AG04449 (cell line): Measurements from ENCODE around the gene RPS6KC1.
"Not testable (repeated sequence)": the region's sequence is repeated elsewhere in the genome, so short reads cannot be mapped to it uniquely, and the experiment has no call there.

Experiments
- CTCF ChIA-PET: fragments of 350-600 bp; formaldehyde crosslinking; extraction: SDS; loops from one replicate; lab custom pipeline; 2021; ENCODE audit warnings: antibody characterized with exemption; lab: Yijun Ruan, JAX
- POLR2A ChIA-PET: fragments of 400-600, 350-600 bp; formaldehyde crosslinking; extraction: SDS; loops from one replicate; lab custom pipeline; 2020; ENCODE audit warnings: antibody characterized with exemption, inconsistent platforms; lab: Yijun Ruan, JAX
- DNase-seq: peaks from one replicate; pipeline ENCODE4 v3.0.0-alpha.2; 2010; ENCODE audit warnings: low read depth, low spot score
- H3K4me3 ChIP-seq: 2 replicates; pipeline ENCODE4 v1.5.1; 2011; ENCODE audit warnings: low read depth, mild to moderate bottlenecking, control low read depth, low read length
- TF ChIP-seq, protein P1 (sequence below): IDR thresholded peaks from one replicate; pipeline ENCODE4 v1.5.1; 2011; ENCODE audit warnings: mild to moderate bottlenecking, moderate library complexity, low read length, control low read depth, inconsistent platforms; ENCODE audit not compliant: insufficient read depth; ENCODE audit errors: missing control alignments

Gene RPS6KC1

DNA sequence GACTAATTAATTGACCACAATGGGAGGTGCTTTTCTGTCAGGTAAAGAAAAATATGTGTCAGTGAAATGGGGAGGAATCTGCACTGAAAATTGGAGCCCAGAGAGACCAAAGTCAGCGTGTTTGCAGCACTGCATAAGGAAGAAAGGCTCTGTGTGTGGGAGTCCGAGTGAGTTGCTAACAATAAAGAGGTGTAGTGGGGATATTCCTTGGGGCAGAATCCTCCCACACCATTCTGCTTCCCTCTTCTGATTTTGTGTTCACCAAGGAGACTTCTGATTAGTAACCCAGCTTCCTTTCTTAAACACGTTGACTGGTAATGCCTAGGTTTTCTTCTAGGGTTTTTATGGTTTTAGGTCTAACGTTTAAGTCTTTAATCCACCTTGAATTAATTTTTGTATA lies 240.5 kb downstream of the RPS6KC1 start:
- DNase-seq = no peak
- ChIA-PET POLR2A (no interaction called here), CTCF (interaction anchor here (1.0 kb wide), 1 partner anchor 117 kb away, joined by 3 read pairs; no protein-coding TSS in a partner anchor)
- TF ChIP-seq, protein P1, sequence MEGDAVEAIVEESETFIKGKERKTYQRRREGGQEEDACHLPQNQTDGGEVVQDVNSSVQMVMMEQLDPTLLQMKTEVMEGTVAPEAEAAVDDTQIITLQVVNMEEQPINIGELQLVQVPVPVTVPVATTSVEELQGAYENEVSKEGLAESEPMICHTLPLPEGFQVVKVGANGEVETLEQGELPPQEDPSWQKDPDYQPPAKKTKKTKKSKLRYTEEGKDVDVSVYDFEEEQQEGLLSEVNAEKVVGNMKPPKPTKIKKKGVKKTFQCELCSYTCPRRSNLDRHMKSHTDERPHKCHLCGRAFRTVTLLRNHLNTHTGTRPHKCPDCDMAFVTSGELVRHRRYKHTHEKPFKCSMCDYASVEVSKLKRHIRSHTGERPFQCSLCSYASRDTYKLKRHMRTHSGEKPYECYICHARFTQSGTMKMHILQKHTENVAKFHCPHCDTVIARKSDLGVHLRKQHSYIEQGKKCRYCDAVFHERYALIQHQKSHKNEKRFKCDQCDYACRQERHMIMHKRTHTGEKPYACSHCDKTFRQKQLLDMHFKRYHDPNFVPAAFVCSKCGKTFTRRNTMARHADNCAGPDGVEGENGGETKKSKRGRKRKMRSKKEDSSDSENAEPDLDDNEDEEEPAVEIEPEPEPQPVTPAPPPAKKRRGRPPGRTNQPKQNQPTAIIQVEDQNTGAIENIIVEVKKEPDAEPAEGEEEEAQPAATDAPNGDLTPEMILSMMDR = no peak
- H3K4me3 ChIP-seq = no peak overlapping the region

DNA sequence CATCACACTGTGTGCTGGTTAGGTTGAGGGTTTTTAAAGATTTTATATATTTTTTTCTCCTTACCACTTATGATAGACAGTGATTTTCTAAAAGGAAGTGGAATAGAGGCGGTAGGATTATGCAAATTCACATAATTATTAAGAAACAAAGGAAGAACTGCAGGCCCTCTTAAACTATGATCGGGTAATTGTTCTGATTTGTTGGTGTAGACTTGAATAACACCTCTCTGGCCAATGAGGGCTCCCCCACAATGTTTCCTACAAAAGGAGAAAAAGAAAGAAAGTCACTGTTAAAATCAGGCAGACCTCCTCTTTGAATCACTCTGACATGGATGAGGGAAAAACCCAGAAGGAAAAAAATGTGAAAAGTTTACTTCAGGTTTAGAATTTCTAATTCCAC lies 241.6 kb downstream of the RPS6KC1 start:
- TF ChIP-seq, protein P1 = no peak
- H3K4me3 ChIP-seq = no peak overlapping the region
- ChIA-PET CTCF (interaction anchor here (1.0 kb wide), 1 partner anchor 118 kb away, joined by 3 read pairs; no protein-coding TSS in a partner anchor), POLR2A (no interaction called here)
- no peak for DNase-seq

GRCh38 chr1:213295860-213296259 lies 244.8 kb downstream of the RPS6KC1 start:
- no peak overlapping the region for H3K4me3 ChIP-seq
- CTCF ChIA-PET = interaction anchor here (1.5 kb wide), 1 partner anchor 19 kb away, joined by 3 read pairs; no protein-coding TSS in a partner anchor
- POLR2A ChIA-PET = no interaction called here
- no peak for DNase-seq
- TF ChIP-seq, protein P1 = no peak

DNA sequence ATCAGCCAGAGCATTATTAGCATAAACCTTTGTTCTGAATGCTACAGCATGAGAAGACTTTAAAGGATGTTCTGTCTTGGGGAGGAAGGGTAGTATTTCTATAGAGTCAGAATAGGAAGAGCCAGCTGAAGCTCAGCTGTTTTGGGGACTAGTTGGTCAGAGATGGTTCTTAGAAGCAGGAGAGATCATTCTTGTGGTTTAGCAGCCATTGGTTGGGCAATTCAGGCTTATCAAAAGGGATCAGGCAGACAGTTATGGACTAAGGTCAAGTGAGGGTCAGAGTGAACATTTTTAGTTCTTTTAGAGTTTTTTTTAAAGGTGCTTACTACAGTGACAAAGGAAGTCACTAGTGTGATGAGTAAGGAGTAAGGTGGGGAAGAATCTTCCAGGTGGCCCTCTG lies 245.5 kb downstream of the RPS6KC1 start:
- DNase-seq = peak; percentile 3
- TF ChIP-seq, protein P1 = no peak
- ChIA-PET CTCF (no interaction called here), POLR2A (no interaction called here)
- H3K4me3 ChIP-seq = no peak overlapping the region

GRCh38 chr1:213297021-213297420 lies 246.0 kb downstream of the RPS6KC1 start:
- no peak overlapping the region for H3K4me3 ChIP-seq
- no peak for DNase-seq
- CTCF ChIA-PET = no interaction called here
- POLR2A ChIA-PET = no interaction called here
- TF ChIP-seq, protein P1 = no peak

DNA sequence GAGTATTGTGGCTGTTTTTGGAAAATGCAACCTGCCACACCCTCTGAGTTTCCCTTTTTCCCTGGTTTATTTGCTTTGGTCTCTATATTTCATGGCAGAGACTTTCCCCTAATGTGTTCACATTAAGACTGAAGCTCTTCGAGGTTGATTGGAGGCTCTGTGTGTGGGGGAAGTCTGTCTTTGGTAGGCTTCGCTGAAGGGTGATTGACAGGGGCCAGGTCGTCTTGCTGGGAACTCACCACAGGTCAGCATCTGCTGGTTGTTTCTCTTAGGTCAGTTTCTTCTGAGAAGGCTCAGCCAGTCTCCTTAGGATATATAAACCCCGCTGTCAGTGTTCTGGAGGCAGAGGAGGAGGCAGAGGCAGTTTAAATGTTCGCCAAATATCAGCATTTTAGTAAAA lies 249.4 kb downstream of the RPS6KC1 start:
- no peak overlapping the region for H3K4me3 ChIP-seq
- no peak for DNase-seq
- CTCF ChIA-PET = no interaction called here
- TF ChIP-seq, protein P1 = no peak
- POLR2A ChIA-PET = no interaction called here

DNA sequence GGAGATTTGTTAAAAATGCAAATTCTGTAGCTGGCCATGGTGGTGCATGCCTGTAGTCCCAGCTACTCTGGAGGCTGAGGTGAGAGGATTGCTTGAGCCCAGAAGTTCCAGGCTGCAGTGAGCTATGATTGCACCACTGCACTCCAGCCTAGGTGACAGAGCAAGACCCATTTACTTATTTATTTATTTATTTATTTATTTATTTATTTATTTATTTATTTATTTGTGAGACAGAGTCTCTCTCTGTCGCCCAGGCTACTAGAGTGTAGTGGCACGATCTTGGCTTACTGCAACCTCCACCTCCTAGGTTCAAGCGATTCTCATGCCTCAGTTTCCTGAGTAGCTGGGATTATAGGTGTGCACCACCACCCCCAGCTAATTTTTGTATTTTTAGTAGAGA lies 250.5 kb downstream of the RPS6KC1 start:
- H3K4me3 ChIP-seq, DNase-seq, POLR2A ChIA-PET, CTCF ChIA-PET: not testable (repeated sequence)
